Activated CD8-positive, alpha-beta T cell treated with anti-CD3 and anti-CD28 coated beads for 36 hours (primary cell): ENCODE data around the gene CNN2. TPM values are rescaled to one million over a fixed set of nuclear protein-coding genes. Genes with fewer than 3 reads are reported as not detected.

ENCODE experiments used
- ATAC-seq: fragments of 200-7000 bp; cut with Tn5 transposase; one replicate; pipeline ENCODE4 v1.10.0; 2021; ENCODE audit warnings: mild to moderate bottlenecking, moderate library complexity
- CTCF ChIA-PET: fragments of 350-600 bp; sonication (Branson Sonifier 250); formaldehyde crosslinking; loops from one replicate; lab custom pipeline; 2021; ENCODE audit warnings: antibody characterized with exemption; lab: Charles Lee
- POLR2A ChIA-PET: fragments of 350-600 bp; sonication (Branson Sonifier 250); formaldehyde crosslinking; loops from one replicate; lab custom pipeline; 2021; ENCODE audit warnings: antibody characterized with exemption; lab: Charles Lee
- DNase-seq: peaks from one replicate; pipeline ENCODE4 v3.0.0-alpha.2; 2020
- H3K27ac Mint-ChIP-seq: one replicate; pipeline ENCODE4 v1.8.0; 2021; ENCODE audit warnings: mild to moderate bottlenecking, mixed read lengths
- H3K27me3 Mint-ChIP-seq: one replicate; pipeline ENCODE4 v1.8.0; 2021; ENCODE audit warnings: mixed read lengths
- H3K36me3 Mint-ChIP-seq: one replicate; pipeline ENCODE4 v1.8.0; 2021; ENCODE audit warnings: low read depth, mixed read lengths
- H3K4me1 Mint-ChIP-seq: one replicate; pipeline ENCODE4 v1.8.0; 2021; ENCODE audit warnings: low read depth, mixed read lengths
- H3K4me3 Mint-ChIP-seq: one replicate; pipeline ENCODE4 v1.8.0; 2021; ENCODE audit warnings: mild to moderate bottlenecking, moderate library complexity, mixed read lengths
- H3K9me3 Mint-ChIP-seq: one replicate; pipeline ENCODE4 v1.8.0; 2021; ENCODE audit warnings: mixed read lengths
- intact Hi-C: fragments of 100-400 bp; cut with micrococcal nuclease; formaldehyde crosslinking; loops from one replicate; pipeline ENCODE4 v1.10.0; 2022
- total RNA-seq, 2 experiments: library from RNA; stranded (reverse); gene quantifications; one replicate each; pipeline ENCODE4 v1.2.3, GENCODE V29; 2021
- TF ChIP-seq, protein P1 (sequence below): fragments of 200-600 bp; IDR thresholded peaks from one replicate; pipeline ENCODE4 v1.8.0; 2022; ENCODE audit warnings: antibody characterized with exemption, mild to moderate bottlenecking

CNN2 gene
- total RNA-seq, 2 experiments from 2014 or later = 97.4 to 98.3 TPM

DNA sequence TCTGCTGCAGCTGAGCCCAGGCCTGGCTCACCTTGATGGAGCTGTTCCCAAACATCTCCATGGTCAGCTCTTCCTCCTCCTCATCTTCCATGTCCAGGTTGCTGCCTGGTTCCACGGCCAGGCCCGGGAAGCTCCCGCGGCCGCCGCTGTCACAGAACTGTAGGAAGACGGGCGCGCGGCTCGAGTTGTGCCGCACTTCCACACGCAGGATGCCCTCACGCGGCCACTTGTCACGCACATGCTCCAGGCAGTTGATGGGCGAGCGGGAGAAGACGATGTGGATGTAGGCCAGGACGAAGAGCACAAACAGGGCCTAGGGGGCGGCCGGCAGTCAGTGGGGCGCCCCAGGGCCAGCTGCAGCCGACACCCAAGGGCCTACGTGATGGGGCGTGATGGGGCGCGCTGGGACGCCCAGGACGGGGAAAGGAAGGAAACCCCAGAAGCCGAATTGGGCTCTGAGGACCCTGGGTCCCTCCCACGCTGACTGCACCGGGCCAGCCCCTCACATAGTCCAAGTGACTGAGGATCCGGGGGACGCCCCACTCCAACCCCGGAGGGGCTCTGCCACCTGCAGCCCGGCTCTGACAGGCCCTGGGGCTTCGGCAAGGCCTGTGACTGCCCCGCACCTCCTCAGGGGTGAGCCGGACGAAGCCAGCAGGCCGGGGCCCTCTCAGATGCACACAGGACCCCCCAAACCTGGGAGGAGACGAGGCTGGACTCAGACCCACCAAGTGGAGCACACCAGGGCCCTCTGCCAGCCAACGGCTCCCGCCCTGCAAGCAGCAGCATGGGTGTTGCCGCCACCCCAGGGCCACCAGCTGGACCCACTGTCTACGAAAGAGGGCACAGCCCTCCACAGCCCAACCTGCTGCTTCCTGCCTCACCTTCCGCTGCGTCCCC, 12.0 kb upstream of the CNN2 start:
- intact Hi-C loops = no loop called here
- no peaks in the 10 kb centered on the region for H3K27me3 Mint-ChIP-seq
- ATAC-seq (no peak), DNase-seq (no peak)
- POLR2A ChIA-PET = interaction anchor here (1.4 to 3.0 kb wide), 3 partner anchors 9 to 65 kb away, joined by 3 to 13 read pairs (median 11); no protein-coding TSS in a partner anchor
- H3K36me3 Mint-ChIP-seq = peaks cover 9% of the 10 kb centered on the region
- TF ChIP-seq, protein P1, sequence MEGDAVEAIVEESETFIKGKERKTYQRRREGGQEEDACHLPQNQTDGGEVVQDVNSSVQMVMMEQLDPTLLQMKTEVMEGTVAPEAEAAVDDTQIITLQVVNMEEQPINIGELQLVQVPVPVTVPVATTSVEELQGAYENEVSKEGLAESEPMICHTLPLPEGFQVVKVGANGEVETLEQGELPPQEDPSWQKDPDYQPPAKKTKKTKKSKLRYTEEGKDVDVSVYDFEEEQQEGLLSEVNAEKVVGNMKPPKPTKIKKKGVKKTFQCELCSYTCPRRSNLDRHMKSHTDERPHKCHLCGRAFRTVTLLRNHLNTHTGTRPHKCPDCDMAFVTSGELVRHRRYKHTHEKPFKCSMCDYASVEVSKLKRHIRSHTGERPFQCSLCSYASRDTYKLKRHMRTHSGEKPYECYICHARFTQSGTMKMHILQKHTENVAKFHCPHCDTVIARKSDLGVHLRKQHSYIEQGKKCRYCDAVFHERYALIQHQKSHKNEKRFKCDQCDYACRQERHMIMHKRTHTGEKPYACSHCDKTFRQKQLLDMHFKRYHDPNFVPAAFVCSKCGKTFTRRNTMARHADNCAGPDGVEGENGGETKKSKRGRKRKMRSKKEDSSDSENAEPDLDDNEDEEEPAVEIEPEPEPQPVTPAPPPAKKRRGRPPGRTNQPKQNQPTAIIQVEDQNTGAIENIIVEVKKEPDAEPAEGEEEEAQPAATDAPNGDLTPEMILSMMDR = no peak
- CTCF ChIA-PET = no interaction called here
- H3K4me3 Mint-ChIP-seq = no peak overlapping the region
- no peaks in the 10 kb centered on the region for H3K9me3 Mint-ChIP-seq
- no peak overlapping the region for H3K27ac Mint-ChIP-seq
- H3K4me1 Mint-ChIP-seq = peaks cover 33% of the 10 kb centered on the region

- Mint-ChIP-seq H3K36me3 (peaks cover 10% of the 10 kb centered on the region), H3K4me3 (no peak overlapping the region), H3K27me3 (no peaks in the 10 kb centered on the region), H3K9me3 (no peaks in the 10 kb centered on the region), H3K4me1 (peaks cover 33% of the 10 kb centered on the region), H3K27ac (no peak overlapping the region)
- DNase-seq = no peak
- TF ChIP-seq, protein P1 = no peak
- CTCF ChIA-PET = no interaction called here
- intact Hi-C loops = no loop called here
- POLR2A ChIA-PET = interaction anchor here (1.4 to 3.0 kb wide), 2 partner anchors 9 to 64 kb away, joined by 3 to 13 read pairs; no protein-coding TSS in a partner anchor
- ATAC-seq = no peak
Measured at GRCh38 chr19:1015061-1015781, 11.2 kb upstream of the CNN2 start.

DNA sequence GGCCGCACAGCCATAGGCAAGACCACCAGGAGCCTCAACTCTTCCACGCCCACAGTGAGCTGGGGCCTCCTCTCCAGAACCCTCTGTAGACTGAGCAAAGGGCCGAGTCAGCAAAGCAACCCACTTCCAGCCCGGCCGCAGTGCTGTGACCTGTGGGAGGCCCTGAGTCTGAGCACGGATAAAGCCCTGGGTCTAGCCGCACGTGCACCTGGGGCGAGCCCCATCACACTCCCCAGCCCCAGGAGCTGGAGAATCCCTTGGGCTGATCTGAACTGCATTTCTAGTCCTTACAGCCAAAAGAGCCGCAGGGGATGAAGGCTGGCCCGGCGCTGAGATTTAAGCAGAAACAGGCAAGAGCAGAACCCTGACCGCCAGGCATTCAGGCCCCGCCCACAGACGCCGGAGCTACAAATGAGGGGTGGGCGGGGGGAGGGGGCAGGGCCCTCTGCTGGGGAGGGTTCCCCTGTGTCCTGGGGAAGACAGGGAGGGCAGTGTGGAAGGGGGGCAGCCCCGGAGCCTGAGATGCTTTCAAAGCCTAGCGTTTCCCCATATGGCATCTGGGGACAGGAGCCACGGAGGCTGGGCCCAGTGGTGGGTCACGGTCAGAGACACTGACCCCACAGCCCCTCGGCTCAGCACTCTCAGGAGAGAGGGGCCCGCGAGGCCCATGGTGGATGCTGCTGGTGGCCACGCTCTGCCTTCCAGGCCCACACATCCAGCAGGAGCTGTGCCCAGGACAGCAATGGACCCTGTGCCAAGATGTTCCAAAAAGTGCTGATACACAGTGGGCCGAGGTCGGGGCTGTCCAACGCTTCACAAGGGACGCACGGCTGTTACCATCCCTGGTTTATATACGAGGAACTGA, 10.4 kb upstream of the CNN2 start:
- H3K9me3 Mint-ChIP-seq = no peaks in the 10 kb centered on the region
- ChIA-PET POLR2A (interaction anchor here (0.7 to 3.0 kb wide), 6 partner anchors 10 to 234 kb away, joined by 3 to 13 read pairs (median 4); no protein-coding TSS in a partner anchor), CTCF (interaction anchor here (0.9 kb wide), 1 partner anchor 17 kb away, joined by 3 read pairs; no protein-coding TSS in a partner anchor)
- peaks cover 14% of the 10 kb centered on the region for H3K36me3 Mint-ChIP-seq
- intact Hi-C loops = no loop called here
- no peak overlapping the region for H3K4me3 Mint-ChIP-seq
- TF ChIP-seq, protein P1 = no peak
- H3K27me3 Mint-ChIP-seq = no peaks in the 10 kb centered on the region
- ATAC-seq (no peak), DNase-seq (no peak)
- H3K4me1 Mint-ChIP-seq = peaks cover 33% of the 10 kb centered on the region
- peak overlapping the region; percentile 38 for H3K27ac Mint-ChIP-seq

DNA sequence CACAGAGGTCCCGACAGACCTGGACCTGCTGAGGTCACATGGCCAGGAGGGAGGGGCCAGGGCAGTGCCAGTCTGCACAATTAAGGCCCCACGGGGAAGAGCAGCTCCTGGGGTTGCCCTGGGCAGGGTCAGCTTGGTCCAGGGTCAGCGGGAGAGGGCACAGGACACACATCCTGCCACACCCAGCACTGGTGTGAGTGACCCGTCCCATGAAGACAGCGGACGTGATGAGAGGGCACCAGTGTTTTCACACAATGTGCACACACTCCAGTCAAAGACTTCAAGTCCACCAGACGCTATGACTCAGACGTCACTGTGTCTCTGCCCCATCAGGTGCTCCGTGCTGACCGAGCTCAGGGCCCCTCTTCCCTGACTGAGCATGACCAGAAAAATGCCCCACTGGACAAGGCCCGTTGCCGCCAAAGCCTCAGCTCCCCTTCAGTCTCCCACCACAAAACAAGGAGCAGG, 9.7 kb upstream of the CNN2 start:
- CTCF ChIA-PET = interaction anchor here (0.9 kb wide), 1 partner anchor 16 kb away, joined by 3 read pairs; no protein-coding TSS in a partner anchor
- POLR2A ChIA-PET = interaction anchor here (0.7 to 3.0 kb wide), 5 partner anchors 11 to 233 kb away, joined by 3 to 13 read pairs (median 4); no protein-coding TSS in a partner anchor
- Mint-ChIP-seq H3K36me3 (peaks cover 16% of the 10 kb centered on the region), H3K9me3 (no peaks in the 10 kb centered on the region), H3K27me3 (no peaks in the 10 kb centered on the region), H3K4me3 (peak overlapping the region; percentile 24), H3K4me1 (peaks cover 36% of the 10 kb centered on the region), H3K27ac (peak overlapping the region; percentile 62)
- ATAC-seq (no peak), DNase-seq (no peak)
- TF ChIP-seq, protein P1 = no peak
- intact Hi-C loops = no loop called here
